Left cardiac atrium (tissue), 4 donors: ENCODE data around the gene TAS1R3. TPM values are rescaled to one million over a fixed set of nuclear protein-coding genes. Genes with fewer than 3 reads are reported as not detected.

Experiments used
- ATAC-seq, 2 donors: fragments of 200-7000 bp; cut with Tn5 transposase; one replicate each; pipeline ENCODE4 v1.9.1; 2020; ENCODE audit warnings: mild to moderate bottlenecking in 2 of 2, moderate library complexity in 2 of 2
- DNase-seq: peaks from one replicate; pipeline ENCODE4 v3.0.0-alpha.2; 2020
- intact Hi-C, 2 donors: fragments of 100-400 bp; cut with DNase I; formaldehyde crosslinking; loops; one replicate each; pipeline versions ENCODE4 v1.14.1 to v1.15.1; 2022 to 2023
- long read RNA-seq: library from polyadenylated mRNA; unstranded; transcript quantifications from one replicate; pipeline ENCODE4 v2.0.0, GENCODE V29; 2021
- total RNA-seq, 2 donors: library from RNA; stranded (reverse); fragmentation: NEBNext Ultra II Directional; extraction: Animal tissue kit (Norgen Biotek cat#: 25700); gene quantifications; one replicate each; pipeline ENCODE4 v1.2.1, GENCODE V29; 2021
- donor health status: DM: no; HTN: yes; CAD: no.
- donor health status: DM: no; HTN: yes; CAD: no; lungs with severe emphysema.
- donor health status: DM: yes; HTN: yes; CAD: no.
- donor health status: Dilated cardiomyopathy.

TAS1R3 gene
- under 1 TPM; 0.44 to 0.65 TPM for total RNA-seq
- long read RNA-seq = 0 reads

- intact Hi-C loops = no loop called here
- DNase-seq = no peak
- ATAC-seq = no peak
These were observed at the start of gene TAS1R3 for GRCh38 chr1:1331068-1331965. Gene TAS1R3 (plus strand): TSS chr1:1331280. CDS start chr1:1331346, 66 bp downstream.

- intact Hi-C loops = no loop called here
- DNase-seq (peak; percentile 68), ATAC-seq (peak; percentile 70 to 78)
These were observed 49.4 kb upstream of the TAS1R3 start for GRCh38 chr1:1281533-1282321.

DNA sequence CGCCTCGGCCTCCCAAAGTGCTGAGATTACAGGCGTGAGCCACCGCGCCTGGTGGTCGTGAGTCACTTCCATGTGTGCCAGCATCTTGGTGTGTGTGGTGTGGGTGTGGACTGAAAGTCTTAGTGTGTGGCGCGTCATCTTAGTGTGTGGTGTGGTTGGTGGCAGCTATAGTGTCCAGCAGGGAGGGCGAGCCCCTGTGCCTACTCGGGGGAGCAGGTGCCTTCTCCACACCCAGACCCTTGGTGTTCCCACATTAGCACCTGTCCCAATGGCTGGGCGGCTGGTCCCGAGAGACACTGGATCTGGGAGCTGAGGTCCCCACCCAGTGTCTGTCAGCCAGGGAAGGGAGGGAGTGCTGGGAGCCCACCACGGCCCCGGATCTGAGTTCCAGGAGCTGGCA, 48.1 kb upstream of the TAS1R3 start:
- ATAC-seq = no peak
- intact Hi-C loops = no loop called here
- no peak for DNase-seq

GRCh38 chr1:1283821-1284220, 47.3 kb upstream of the TAS1R3 start:
- ATAC-seq (no peak), DNase-seq (no peak)
- intact Hi-C loops = no loop called here

GRCh38 chr1:1284221-1285101, 46.6 kb upstream of the TAS1R3 start:
- DNase-seq = no peak
- no peak for ATAC-seq
- intact Hi-C loops = no loop called here

GRCh38 chr1:1285102-1285571, 45.9 kb upstream of the TAS1R3 start:
- intact Hi-C loops = no loop called here
- DNase-seq (no peak), ATAC-seq (no peak)

DNA sequence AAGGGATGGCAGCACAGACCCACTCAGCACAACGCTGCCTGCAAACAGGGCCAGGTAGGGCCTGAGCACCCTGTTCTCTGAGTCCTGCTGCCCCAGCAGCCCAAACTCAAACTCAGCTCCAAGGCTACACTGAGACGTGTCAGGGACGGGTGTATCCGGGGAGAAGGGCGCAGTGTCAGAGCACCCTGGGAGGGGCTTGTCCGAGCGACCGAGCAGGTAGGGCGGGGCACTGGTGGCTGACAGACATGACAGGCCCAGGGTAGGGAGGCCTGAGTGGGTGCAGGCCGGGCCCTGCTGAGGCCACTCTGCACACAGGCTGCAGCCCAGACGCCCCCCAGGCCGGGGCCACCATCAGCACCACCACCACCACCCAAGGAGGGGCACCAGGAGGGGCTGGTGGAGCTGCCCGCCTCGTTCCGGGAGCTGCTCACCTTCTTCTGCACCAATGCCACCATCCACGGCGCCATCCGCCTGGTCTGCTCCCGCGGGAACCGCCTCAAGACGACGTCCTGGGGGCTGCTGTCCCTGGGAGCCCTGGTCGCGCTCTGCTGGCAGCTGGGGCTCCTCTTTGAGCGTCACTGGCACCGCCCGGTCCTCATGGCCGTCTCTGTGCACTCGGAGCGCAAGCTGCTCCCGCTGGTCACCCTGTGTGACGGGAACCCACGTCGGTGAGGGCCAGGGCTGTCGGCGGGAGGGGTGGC, 45.3 kb upstream of the TAS1R3 start:
- DNase-seq = no peak
- intact Hi-C loops = no loop called here

DNA sequence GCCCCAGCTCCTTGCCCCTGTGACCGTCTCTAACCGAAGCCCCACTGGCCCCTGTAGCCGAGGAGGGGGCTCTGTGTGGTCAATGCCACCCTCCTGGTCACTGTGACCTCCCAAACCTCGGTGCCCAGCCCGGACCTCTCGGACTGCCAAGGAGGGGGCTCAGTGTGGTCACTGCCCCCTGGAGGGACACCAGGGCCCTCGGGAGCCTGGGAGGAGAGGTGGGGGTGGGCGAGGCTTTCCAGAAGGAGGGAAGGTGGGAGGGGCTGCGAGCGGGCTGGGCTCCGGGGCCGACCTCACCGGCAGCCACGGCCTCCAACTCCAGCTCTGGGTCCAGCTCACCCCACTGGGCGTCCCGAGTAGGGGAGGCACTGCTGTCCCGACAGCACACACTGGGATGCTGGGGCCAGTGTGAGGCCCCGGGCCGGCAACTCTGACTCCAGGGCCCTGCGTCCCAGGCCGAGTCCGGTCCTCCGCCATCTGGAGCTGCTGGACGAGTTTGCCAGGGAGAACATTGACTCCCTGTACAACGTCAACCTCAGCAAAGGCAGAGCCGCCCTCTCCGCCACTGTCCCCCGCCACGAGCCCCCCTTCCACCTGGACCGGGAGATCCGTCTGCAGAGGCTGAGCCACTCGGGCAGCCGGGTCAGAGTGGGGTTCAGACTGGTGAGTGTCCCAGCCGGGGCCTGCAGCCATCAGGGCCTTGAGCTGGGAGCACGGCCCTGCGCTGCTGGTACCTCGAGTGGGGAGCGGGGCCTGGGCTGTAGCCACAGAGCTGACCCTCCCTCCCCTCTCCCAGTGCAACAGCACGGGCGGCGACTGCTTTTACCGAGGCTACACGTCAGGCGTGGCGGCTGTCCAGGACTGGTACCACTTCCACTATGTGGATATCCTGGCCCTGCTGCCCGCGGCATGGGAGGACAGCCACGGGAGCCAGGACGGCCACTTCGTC, 44.5 kb upstream of the TAS1R3 start:
- no peak for DNase-seq

More for the DNA sequence above, 45.3 kb upstream of the TAS1R3 start:
- no peak for ATAC-seq

GRCh38 chr1:1287288-1288110, 43.6 kb upstream of the TAS1R3 start:
- intact Hi-C loops = no loop called here
- peak; percentile 16 for DNase-seq
- ATAC-seq = no peak

More for the DNA sequence above, 44.5 kb upstream of the TAS1R3 start:
- no peak for ATAC-seq
- intact Hi-C loops = no loop called here

- intact Hi-C loops = loop anchor here in 1 of 2 donors (2.0 kb wide), 1 partner anchor 167 kb away; no protein-coding TSS in a partner anchor
- DNase-seq = peak; percentile 59
- ATAC-seq = peak; percentile 25 to 26
These were observed 40.8 kb upstream of the TAS1R3 start for GRCh38 chr1:1290238-1290731.

DNA sequence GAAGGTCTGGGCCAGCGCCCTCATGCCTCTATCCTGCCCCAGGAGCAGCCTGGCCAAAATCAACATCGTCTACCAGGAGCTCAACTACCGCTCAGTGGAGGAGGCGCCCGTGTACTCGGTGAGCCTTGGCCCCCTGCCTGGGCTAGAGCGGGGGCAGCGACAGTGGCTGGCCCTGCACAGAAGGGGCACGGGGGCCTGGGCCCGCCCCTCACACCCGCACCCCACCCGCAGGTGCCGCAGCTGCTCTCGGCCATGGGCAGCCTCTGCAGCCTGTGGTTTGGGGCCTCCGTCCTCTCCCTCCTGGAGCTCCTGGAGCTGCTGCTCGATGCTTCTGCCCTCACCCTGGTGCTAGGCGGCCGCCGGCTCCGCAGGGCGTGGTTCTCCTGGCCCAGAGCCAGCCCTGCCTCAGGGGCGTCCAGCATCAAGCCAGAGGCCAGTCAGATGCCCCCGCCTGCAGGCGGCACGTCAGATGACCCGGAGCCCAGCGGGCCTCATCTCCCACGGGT, 40.0 kb upstream of the TAS1R3 start:
- DNase-seq (peak; percentile 38), ATAC-seq (peak; percentile 3 to 36)
- intact Hi-C loops = loop anchor here in 1 of 2 donors (2.0 kb wide), 1 partner anchor 168 kb away; no protein-coding TSS in a partner anchor

GRCh38 chr1:1291548-1292441, 39.3 kb upstream of the TAS1R3 start:
- DNase-seq (peak; percentile 77), ATAC-seq (peak; percentile 69 to 79)
- intact Hi-C loops = loop anchor here in 1 of 2 donors (2.0 kb wide), 1 partner anchor 169 kb away; no protein-coding TSS in a partner anchor

DNA sequence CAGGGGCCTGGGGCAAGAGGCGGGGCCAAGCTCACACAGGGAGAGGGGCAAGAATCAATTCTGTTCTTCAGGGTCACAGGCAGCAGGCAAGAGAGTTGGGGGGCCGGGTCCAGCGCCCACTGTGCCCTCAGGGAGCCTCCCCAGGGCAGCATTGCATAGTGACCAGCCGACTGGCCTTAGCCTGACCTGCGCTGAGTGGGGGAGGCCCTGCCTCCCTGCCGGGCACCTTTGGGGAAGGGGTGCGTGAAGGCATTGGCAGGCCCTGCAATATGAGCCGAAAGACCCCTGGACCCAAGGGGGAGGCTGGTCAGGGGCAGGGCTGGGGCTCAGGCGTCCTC, 38.7 kb upstream of the TAS1R3 start:
- intact Hi-C loops = no loop called here
- ATAC-seq (peak in 1 of 2 donors; percentile 1), DNase-seq (no peak)

DNA sequence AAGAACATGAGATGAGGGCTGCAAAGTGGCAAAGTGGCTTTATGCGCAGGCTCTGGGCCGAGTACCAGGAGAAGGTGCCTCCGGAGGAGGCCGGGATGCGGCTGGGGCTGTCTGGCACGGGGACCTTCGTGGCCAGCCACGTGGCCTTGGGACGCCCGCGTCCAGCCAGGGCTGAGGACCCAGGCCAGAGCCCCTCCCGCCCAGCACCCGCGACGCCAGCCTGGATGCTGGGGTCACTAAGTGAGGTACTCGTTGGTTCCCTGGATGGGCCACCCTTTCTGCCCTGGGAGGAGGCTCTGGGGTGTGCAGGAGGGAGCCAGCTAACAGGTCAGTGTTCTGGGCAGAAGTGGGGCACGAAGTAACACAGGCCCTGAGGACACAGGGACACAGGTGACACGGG, 38.2 kb upstream of the TAS1R3 start:
- ATAC-seq = peak in 1 of 2 donors; percentile 4
- intact Hi-C loops = no loop called here
- DNase-seq = peak; percentile 10
